WI38 (cell line): ENCODE results near the gene APP.

Experiments used
- H3K4me3 ChIP-seq: 2 replicates; pipeline ENCODE4 v1.5.1; 2011; ENCODE audit warnings: low read depth, mild to moderate bottlenecking, control low read depth, low read length
- TF ChIP-seq, protein P1 (sequence below): IDR thresholded peaks from 2 replicates; pipeline ENCODE4 v1.5.1; 2012; ENCODE audit warnings: low read depth, mild to moderate bottlenecking, control low read depth, low read length

Gene APP

DNA sequence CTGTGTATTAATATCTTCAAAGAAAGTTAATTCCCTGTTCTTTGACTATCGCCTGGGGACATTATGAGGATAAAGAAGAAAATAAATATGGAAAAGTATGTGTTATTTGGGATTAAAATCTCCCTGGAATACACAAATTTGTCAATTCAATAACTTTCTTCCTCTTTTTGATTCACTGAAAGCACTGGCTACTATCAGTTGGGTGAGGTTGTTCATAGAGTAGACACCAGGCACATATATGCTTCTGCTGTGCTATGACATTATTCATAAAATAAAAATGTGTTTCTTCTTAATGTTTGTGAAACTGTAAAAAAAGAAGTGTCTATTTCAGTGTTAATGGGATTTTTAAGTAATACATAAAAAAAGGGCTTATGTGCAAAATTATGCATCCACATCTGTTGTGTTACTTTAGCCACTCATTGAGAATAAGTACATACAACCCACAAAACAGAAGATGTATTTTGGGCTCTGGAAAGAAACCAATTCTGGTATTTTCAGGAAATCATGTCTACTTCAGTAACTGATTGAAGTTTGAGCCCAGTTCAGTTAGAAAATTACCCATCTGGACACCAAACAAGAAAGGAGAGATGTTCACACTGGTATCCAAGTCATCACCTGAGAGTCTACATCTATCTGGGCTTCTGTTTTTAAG is 266.4 kb downstream of the APP start:
- no peak overlapping the region for H3K4me3 ChIP-seq
- TF ChIP-seq, protein P1, sequence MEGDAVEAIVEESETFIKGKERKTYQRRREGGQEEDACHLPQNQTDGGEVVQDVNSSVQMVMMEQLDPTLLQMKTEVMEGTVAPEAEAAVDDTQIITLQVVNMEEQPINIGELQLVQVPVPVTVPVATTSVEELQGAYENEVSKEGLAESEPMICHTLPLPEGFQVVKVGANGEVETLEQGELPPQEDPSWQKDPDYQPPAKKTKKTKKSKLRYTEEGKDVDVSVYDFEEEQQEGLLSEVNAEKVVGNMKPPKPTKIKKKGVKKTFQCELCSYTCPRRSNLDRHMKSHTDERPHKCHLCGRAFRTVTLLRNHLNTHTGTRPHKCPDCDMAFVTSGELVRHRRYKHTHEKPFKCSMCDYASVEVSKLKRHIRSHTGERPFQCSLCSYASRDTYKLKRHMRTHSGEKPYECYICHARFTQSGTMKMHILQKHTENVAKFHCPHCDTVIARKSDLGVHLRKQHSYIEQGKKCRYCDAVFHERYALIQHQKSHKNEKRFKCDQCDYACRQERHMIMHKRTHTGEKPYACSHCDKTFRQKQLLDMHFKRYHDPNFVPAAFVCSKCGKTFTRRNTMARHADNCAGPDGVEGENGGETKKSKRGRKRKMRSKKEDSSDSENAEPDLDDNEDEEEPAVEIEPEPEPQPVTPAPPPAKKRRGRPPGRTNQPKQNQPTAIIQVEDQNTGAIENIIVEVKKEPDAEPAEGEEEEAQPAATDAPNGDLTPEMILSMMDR = no peak

DNA sequence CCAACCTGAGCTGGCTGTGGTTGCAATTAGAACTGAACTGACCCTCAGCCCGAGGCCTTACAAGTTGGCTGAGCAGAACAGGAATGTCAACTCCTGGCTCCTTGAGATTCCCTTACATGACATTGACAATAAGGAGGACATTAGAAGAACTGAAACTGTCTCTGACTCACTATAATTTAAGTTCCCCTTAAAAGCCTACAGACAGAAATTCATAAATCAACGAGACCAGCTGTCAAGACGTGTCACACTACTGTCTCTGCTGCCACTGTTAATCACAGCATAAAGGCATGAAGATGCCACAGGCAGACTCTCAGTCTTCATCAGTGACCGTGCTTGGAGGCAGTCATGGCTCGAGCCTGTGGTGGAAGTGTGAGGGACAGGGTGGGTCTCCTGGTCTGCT is 267.0 kb downstream of the APP start:
- TF ChIP-seq, protein P1 = no peak
- no peak overlapping the region for H3K4me3 ChIP-seq

- H3K4me3 ChIP-seq = no peak overlapping the region
- TF ChIP-seq, protein P1 = no peak
Observed at GRCh38 chr21:25901330-25901979, 269.1 kb downstream of the APP start.

- H3K4me3 ChIP-seq = no peak overlapping the region
- TF ChIP-seq, protein P1 = no peak
Observed at GRCh38 chr21:25898671-25899070, 271.9 kb downstream of the APP start.

GRCh38 chr21:25897383-25897782 is 273.2 kb downstream of the APP start:
- H3K4me3 ChIP-seq = no peak overlapping the region
- TF ChIP-seq, protein P1 = no peak

DNA sequence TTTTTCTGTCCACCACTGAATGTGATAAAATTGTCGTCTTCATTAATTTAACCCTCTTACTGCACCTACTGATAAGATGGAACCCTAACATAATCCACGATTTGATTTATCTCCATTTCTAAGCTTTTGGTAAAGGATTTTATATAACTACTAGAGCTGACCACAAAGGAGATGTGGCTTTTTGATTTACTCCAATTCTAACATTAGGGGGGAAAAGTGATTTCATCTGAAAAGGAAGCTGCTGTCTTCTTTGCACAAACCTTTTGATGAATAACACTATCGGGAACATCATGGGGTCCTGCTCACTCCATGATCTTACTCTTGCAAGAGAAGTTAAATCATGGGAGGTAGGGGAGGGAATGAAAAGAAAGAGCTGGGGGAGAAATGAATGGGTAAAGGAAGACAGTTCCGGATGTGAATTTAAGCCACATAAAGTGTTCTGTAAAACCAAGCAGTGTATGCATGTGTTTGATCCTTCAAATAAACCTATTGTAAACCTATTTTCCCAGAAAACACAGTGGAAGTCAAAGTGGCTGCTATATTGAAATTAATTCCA is 274.0 kb downstream of the APP start:
- no peak overlapping the region for H3K4me3 ChIP-seq
- TF ChIP-seq, protein P1 = no peak

GRCh38 chr21:25895565-25896205 is 274.9 kb downstream of the APP start:
- H3K4me3 ChIP-seq = no peak overlapping the region
- TF ChIP-seq, protein P1 = no peak; the same call in 1 of the 2 replicates
